DOHH2 (cell line): ENCODE measurements around the gene PROZ.

Experiments
- CTCF ChIP-seq: fragments of 200-600 bp; sonication (generic); IDR thresholded peaks from one replicate; pipeline ENCODE4 v1.5.1; 2014; ENCODE audit warnings: antibody characterized with exemption, mild to moderate bottlenecking, low read depth, low read length; ENCODE audit not compliant: poor library complexity, severe bottlenecking
- EZH2phosphoT487 ChIP-seq: fragments of 200-600 bp; sonication (generic); IDR thresholded peaks from 2 replicates; pipeline ENCODE4 v1.6.1; 2017; ENCODE audit warnings: borderline replicate concordance, mild to moderate bottlenecking, antibody characterized with exemption, low read length, moderate library complexity, mixed read lengths

DNA sequence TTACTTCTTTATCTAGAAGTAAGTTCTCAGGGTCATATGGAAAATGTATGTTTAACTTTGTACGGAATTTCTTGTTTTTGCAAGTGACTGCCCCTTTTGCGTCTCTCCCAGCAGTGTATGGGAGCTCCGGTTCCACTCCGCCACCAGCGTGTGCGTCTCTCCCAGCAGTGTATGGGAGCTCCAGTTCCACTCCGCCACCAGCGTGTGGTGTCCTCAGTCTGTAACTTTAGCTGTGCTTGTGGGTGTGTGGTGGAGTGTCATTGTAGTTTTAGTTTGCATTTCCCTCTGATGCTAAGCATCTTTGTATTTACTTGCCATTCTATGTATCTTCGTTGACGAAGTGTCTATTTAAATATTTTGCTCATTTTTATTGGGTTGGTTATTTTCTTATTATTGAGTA is 53.3 kb downstream of the PROZ start:
- TF ChIP-seq CTCF: peak; percentile 43
- TF ChIP-seq EZH2phosphoT487: no peak
